NCI-H82 (cell line): ENCODE data around the gene XIST.
"Not testable (repeated sequence)": the region's sequence is repeated elsewhere in the genome, so short reads cannot be mapped to it uniquely, and the experiment has no call there.

Experiments used
- DNase-seq: peaks from one replicate; lab custom pipeline; 2025; lab: John Stamatoyannopoulos, UW

Gene XIST

DNA sequence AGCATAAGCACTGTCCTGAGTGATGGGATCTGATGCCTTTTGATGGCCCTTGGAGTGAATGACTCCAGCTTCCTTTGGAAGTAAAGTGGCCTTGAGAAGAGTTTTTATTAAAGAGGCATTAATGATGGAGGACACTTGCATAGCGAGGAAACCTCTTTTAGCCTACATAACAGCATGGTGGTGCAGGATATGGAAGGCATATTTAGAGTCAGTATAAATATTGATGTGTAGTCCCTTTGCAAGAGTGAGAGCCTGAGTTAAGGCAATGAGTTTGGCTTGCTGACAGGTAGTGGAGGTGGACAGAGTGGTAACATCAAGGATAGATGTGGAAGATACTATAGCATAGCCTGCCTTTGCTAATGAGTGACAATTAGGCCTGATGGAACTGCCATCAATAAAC is 48.4 kb downstream of the XIST start:
- DNase-seq, result not testable (repeated sequence)

- no peak for DNase-seq
Measured at GRCh38 chrX:73799888-73800287, 52.6 kb downstream of the XIST start.

DNA sequence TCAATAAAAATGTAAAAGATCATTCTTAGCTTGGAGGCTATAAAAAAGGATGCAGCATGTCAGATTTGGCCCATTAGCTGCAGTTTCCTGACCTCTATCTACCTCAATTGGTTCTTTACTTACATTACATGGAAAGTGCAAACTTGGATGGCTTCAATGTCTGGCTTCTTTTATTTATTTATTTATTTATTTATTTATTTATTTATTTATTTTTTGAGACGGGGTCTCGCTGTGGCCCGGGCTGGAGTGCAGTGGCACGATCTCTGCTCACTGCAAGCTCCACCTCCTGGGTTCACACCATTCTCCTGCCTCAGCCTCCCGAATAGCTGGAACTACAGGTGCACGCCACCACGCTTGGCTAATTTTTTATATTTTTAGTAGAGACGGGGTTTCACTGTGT is 60.0 kb downstream of the XIST start:
- DNase-seq, result not testable (repeated sequence)

- DNase-seq, result no peak
Measured at GRCh38 chrX:73785493-73785892, 67.0 kb downstream of the XIST start.
